NCI-H526 (cell line): ENCODE data around the gene ODC1.

ENCODE experiments used
- DNase-seq, 2 experiments: peaks; one replicate each; lab custom pipeline; 2025; lab: John Stamatoyannopoulos, UW

ODC1 gene

DNA sequence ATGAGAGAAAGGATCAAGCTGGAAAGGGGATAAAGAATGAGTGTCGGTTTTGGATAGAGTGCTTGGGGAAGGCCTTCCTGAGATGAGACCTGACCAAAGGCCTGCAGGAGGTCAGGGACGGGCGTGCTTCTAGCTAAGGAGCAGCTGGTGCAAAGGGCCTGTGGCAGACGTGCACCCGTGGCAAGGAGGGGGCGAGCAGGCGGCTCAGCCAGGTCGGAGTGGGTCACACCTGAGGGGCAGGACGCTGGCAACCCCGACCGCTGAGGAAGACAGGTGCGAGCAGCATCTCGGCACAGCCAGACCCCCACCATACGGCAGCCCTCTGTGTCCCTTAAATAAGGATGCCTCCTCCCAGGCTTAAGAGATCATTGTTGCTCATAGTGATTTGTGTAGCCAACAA lies 48.1 kb downstream of the ODC1 start:
- DNase-seq = no peak

DNA sequence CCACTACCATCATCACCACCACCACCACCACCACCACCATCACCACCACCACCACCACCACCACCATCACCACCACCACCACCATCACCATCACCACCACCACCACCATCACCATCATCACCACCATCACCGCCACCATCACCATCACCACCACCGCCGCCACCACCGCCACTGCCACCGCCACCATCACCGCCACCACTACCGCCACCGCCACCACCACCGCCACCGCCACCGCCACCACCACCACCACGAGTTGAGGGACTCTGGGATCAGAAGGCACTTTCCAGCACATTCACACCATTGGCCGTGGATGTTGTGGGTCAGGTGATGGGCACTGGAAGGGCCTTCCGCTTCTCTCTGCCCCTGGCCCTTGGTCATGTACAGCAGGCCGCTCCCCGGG lies 48.8 kb downstream of the ODC1 start:
- no peak for DNase-seq

DNA sequence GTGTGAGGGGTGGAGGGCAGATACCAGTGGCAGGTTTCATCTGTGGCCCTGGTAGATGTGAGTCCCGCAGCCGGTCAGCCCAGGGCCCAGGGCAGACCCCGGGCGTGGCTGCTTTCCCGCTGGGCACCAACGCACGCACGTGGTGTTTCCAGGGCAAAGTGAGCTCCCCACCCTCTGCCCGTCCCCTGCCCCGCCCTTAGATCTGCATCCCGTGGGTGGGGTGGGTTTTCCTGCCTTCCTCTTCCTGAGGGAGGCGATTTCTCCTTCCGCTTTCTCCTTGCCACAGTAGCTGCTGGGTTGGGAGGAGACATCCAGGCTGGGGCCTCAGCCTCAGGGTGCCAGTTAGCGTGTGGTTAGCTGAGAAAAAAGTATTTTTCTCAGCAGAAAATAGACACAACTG lies 49.6 kb downstream of the ODC1 start:
- no peak for DNase-seq

DNA sequence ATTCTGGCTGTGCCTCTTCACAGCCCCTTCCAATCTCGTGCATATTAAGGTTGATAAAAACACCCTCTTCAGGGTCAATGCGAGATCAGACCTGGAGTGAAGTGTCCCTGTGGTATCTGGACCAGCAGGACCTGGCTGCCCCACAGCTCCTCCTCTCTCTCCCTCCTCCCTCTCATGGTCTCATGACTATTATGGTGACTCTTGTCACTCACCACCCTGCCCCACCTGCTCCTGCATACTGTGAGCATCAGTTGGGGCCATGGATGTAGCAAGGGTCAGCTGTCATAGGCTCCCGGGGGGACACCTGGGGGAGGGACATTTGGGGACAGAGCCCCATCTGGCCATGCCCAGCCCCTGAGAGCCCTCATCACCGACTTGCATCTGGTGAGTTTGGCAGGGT lies 50.2 kb downstream of the ODC1 start:
- DNase-seq = no peak

DNA sequence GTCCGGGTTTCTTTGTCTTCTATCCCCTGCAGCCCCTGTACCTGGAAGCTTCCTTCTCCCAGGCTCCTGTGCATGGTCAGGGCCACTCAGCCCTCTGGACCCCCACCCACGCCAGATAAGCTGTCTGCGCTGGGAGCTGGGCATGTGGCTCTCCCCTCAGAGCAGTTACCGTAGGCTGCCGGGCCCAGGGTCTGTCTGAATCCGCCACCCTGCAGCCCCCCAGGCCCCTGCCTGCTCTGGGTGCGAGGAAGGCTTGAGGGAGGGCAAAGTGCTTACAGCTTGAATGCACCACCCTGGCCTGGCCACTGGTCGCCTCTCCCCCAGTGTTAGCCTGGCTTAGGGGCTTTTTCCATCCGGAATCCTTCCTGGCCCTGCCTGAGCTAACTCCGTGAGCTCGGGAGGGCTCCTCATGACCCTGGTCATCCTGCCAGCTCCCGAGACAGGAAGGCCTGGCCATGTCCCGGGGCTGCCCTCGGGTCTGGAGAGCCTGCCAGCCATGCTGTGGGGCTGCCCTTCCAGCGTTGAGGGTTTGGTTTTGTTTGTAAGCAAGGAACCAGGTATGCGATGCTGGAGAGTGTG lies 50.7 kb downstream of the ODC1 start:
- no peak for DNase-seq

DNA sequence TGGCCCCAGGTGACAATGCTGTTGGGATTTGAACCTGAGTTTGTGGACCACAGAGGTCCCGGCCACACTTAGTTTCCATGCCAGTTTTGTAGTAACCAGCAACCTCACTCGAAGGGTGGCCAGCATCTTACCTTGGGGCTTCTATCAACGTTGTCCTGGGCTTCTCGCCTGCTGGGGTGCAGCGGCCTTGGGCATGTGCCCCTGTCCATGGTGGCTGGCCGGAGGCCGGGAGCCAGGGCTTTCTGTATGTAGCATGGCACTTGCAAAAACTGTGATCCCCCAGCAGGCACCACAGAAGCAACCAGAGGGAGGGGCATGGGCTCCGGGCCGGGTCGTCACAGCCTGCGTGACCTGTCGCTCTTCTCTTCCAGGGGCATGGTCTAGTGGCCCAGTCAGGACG lies 51.7 kb downstream of the ODC1 start:
- DNase-seq = no peak

DNA sequence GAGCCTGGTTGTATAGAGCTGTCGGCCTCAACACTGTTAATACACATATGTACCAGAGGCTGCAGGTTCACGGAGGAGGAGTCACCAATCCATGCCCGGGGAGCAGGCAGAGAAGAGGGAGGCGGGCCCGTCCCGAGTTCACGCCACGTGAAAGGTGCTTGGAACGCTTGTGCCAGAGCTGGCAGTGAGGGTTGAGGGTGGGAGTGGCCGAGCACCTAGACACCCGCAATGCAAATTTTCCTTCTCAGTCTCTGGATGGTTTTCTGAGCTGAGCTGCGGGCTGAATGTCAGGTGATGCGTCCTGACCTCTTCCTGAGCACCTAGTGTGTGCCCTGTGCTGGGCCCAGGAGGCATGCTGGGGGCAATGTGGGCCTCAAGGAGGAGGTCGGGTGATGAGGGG lies 52.2 kb downstream of the ODC1 start:
- DNase-seq = peak; percentile 73 to 92

DNA sequence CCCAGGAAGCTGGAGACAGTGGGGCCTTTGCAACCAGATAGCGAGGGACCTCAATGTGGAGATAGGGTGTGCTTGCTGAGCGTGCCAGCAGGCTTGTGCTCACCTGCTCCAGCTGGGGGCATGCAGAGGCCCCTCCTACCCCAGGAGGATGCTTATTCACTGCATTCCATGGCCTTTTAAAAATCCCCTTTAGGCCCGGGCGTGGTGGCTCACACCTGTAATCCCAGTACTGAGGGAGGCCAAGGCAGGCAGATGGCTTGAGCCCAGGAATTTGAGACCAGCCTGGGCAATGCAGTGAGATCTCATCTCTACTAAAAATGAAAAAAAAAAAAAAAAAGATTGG lies 54.5 kb downstream of the ODC1 start:
- DNase-seq = no peak

DNA sequence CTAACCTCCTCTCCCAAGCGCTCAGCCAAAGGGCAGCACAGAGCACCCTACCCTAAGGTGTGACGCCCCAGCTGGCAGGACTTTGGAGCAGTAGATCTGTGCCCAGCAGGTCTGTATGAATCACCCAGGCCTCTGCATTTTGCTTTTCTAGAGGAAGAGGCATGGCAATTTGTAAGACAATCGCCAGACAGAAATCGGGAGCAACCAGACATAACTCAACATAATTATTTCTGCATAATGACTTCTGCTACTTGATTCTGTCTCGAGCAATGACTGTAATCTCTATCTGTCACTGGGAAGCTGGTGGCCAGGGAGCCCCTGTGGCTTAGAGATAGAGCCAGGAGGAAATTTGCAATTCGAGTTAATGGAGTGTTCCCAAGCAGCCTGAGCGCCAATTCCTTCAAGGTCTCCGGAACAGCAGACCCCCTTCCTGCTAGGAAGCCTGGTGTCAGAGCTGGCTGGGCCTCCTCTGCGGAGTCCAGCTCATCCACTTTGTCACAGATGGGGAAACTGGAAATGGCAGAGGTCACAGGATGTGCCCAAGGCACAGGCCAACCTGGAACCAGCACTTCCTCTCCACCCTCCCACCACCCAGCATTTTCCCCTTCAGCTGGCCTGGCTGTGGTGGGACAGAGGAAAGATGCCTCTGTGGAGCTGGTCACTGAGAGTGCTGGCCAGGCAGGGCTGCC lies 55.0 kb downstream of the ODC1 start:
- no peak for DNase-seq

DNA sequence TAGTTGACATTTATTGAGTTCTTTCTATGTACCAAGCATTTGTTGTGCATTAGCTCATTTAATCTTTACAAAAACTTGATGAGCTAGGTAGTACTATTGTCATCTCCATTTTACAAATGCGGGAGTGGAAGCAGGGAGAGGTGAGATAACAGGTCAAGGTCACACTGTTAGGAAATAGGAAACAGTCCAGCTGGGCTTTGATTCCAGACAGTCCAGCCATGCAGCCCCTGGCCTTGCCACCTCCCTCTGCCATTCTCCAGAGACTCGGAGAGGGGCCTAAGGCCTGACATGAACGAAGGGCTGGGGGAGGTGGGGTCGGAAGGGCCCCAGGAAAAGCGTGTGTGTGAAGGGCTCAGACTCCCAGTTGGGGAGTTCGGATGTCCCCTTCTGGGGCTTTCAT lies 55.6 kb downstream of the ODC1 start:
- no peak for DNase-seq

DNA sequence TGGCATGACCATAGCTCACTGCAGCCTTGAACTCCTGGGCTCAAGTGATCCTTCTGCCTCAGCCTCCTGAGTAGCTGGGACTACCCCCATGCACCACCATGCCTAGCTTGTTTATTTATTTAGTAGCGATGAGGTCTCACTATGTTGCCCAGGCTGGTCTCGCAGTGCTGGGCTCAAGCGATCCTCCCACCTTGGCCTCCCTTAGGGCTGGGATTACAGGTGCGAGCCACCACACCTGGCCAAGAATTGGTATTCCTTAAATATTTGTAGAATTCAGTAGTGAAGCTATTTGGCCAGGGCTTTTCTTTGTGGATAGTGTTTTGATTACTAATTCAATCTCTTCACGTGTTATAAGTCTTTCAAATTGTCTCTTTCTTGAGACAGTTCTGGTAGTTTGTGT lies 56.0 kb downstream of the ODC1 start:
- DNase-seq = no peak

DNA sequence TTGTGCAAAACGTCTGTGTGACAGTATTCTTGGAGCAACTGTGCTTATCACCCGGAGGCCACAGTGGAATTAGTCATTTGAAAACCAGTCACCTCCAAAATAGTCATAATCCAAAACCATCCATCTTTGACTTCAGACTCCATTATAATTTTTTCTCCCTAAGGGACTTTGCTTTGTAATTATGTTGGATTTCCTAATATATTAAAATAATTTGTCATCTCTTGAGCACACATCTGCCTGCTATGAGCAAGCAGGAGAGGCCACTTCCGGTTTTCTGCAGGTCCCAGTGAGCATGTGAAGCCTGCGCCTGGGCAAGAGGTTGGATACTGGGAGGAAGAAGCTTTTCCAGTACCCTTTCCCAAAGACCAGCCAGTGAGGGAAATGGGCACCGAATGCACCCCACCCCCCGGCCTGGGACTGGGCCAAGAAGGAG lies 57.7 kb downstream of the ODC1 start:
- no peak for DNase-seq
